ENCODE results near the gene ELN.

DNA sequence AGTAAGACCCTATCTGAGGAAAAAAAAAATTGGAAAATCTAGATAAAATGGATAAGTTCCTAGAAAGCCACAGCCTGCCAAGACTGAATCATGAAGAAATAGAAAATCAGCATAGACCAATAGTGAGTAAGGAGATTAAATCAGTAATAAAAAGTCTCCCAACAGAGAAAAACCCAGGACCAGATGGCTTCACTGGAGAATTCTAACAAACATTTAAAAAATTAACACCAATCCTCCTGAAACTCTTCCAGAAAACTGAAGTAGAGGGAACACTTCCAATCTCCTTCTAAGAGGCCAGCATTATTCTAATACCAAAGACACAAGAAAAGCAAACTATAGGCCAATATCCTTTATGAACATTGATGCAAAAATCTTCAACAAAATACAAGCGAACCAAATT lies 46.8 kb downstream of the ELN start:
- TF ChIP-seq POLR2A (IDR thresholded peaks at IDR 0.05; ENCODE audit: low read length) (no peak), GATA1 (IDR thresholded peaks at IDR 0.05; ENCODE audit: low read depth, low read length) (no peak)

Measured in erythroblast (primary cell).